GM04504 (cell line): Measurements from ENCODE around the gene CLASP1.
"Not testable (repeated sequence)": the region's sequence is repeated elsewhere in the genome, so short reads cannot be mapped to it uniquely, and the experiment has no call there.

Experiments
- DNase-seq: peaks from one replicate; pipeline ENCODE4 v3.0.0-alpha.2; 2012; ENCODE audit warnings: low read depth

CLASP1 gene

DNA sequence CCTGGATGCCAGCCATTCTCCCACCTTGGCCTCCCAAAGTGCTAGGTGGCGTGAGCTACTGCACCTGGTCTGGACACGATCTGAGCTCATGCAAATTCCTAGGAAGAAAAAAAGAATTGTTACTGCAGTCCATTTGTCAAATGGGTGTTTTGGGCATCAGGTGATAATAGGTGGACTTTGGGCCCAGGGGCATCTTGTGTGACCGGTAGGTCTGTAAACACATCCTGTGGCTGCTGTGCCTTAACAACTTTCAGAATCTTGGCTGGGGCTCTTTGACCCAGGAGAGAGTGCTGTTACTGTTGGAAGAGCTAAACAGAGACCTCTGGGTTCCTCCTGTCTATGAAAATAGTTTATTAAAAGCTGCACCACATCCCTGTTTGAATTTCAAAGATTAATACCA lies 329.3 kb downstream of the CLASP1 start:
- no peak for DNase-seq

DNA sequence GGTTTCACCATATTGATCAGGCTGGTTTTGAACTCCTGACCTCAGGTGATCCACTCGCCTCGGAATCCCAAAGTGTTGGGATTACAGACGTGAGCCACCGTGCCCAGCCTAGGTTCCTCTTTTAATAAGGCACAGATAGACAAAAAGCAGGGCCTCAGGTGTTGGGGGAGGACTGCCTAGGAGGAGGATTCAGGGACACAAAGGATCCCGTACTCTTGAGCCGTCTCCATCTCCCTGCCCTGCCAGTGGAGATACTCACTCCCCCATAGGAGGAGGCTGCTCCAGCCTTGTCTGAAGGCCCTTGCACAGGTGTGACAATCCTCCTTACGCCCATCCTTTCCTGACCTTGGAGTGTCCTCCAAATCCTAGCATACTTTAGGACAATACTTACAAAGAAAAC lies 332.3 kb downstream of the CLASP1 start:
- DNase-seq: no peak

DNA sequence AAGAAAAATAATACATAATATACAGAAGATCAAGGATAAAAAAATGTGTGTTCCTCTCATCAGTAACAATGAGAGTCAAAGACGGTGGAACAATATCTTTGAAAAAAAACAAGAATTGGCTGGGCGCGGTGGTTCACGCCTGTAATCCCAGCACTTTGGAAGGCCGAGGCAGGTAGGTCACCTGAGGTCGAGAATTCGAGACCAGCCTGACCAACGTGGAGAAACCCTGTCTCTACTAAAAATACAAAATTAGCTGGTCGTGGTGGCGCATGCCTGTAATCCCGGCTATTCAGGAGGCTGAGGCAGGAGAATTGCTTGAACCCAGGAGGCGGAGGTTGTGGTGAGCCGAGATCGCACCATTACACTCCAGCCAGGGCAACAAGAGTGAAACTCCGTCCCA lies 335.6 kb downstream of the CLASP1 start:
- DNase-seq: not testable (repeated sequence)

DNA sequence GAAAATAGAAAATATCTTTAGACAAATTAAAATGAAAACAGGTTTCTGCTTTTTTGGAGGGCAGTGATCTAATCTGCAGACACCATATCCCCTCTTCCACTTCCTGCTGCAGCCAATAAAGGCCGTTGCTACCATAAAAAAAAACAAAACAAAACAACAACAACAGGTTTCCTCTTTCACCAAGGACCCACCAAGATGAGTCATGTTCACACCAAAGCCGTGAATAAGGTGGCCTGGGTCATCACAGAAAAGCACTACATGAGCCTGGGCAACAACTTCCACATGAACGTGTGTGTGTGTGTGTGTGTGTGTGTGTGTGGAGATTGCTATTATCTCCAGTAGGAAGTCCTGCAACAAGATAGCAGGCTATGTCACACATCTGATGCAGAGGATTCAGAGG lies 339.5 kb downstream of the CLASP1 start:
- DNase-seq: no peak

DNA sequence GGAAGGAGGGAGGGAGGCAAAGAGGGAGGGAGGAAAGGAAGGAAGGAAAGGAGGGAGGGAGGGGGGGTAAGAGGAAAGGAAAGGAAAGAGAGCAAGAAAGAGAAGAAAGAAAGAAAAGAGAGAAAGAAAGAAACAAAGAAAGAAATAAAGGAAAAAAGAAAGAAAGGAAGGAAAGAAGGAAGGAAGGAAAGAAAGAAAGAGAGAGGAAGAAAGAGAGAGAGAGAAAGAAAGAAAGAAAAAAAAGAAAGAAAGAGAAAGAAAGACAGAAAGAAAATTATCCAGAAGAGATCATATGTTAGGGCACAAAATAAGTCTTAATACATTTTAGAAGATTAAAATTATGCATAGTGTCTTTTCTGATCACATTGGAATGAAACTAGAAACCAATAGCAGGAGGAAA lies 339.9 kb downstream of the CLASP1 start:
- no peak for DNase-seq

DNA sequence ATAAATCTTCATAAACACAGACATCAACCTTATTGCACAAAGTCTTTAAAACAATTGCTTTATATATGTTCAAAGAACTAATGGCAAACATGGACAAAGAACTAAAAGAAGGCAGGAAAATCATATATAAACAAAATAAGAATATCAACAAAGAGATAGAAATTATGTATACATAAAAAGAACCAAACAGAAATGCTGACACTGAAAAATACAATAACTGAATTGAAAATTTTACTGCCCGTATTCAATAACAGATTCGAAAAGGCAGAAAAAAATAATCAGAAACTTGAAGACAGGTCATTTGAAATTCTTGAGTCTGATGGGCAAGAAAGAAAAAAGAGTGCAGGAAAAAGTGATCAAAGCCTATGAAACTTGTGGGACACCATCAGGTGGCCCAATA lies 342.2 kb downstream of the CLASP1 start:
- no peak for DNase-seq

DNA sequence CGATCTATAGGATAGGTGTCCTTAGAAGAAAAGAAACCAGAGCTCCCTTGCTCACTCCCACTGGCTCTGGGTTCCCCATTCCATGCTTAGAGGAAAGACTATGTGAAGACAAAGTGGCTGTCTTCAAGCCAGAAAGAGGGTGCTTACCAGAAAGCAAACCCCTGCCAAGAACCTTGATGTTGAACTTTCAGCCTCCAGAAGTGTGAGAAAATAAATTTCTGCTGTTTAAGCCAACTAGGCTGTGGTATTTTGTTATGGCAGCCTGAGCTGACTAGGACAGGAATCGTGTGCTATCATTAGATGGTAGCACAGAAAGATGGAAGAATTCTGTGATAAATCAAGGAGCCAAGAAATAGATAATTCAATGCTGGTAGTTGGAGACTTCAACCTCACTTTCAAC lies 344.3 kb downstream of the CLASP1 start:
- no peak for DNase-seq

DNA sequence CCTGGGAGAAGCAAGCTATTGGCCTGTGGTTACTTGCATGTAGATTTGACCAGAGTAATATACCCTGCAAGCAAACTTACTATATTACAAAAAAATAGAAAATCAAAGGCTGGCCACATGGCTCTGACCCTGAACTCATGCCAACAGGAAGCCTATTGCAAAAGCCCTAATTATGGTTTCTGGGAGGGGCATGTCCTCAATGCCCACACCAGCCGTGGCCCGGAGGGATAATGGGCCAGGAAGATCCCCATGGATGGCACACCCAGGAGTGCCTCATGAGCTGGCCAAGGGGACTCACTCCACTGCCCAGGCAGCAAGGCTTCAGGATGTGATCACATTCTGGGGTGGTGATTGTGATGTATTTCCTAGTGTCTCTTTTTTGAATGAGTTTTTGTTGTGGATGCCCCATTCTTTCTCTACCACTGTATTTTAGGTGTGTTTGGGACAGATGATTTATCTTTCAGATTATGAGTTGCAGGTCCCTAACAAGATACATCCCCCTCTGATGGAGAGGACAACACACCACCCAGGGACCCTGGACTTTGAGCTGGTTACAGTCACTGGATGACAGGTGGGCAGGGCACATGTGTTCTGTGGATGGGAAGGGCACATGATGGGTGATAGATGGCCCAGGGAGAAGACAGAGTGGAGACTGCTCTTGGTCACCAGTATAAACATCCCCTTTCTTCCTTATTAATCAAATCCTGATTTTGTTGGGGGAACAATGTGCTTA lies 345.6 kb downstream of the CLASP1 start:
- no peak for DNase-seq

DNA sequence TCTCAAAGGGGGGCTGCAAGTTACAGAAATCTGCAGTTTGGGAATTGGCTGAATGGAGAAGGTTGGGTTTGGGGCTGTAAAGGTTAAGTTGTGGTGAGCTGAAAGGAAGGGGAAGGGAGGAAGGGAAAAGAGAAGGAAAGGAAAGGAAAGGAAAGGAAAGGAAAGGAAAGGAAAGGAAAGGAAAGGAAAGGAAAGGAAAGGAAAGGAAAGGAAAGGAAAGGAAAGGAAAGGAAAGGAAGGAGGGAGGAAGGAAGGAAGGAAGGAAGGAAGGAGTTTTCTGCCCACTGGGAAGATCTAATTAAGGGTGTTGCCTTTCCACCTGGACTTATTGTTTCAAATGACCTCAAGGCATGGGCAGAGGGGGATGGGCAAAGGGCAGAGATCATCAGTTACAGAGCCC lies 348.1 kb downstream of the CLASP1 start:
- DNase-seq: not testable (repeated sequence)

DNA sequence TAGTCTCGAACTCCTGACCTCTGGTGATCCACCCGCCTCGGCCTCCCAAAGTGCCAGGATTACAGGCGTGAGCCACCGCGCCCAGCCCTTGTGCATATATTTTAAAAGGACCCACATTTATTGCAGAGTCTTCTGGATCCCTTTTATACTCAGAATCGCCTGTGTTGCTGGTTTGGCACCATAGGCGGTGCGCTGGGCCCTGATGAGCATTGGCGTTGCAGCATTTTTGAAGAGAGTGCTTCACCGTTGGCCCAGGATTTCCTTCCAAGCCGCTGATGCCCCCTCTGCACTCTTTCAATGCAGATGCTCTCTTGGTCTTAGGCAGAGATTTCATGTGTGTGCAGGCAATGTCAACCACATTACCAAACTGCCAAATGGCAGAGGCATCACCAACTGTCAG lies 350.8 kb downstream of the CLASP1 start:
- DNase-seq: no peak

DNA sequence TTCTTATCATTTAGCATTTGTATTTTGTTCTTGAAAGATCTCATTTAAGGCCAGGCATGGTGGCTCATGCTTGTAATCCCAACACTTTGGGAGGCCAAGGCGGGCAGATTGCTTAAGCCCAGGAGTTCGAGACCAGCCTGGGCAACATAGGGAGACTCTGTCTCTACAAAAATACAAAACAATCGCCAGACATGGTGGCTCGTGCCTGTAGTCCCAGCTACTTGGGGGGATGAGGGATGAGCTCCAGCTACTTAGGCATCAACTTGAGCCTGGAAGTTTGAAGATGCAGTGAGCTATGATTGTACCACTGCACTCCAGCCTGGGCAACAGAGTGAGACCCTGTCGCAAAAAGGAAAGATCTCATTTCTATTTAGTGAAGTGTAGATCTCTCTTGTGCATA lies 351.4 kb downstream of the CLASP1 start:
- not testable (repeated sequence) for DNase-seq

DNA sequence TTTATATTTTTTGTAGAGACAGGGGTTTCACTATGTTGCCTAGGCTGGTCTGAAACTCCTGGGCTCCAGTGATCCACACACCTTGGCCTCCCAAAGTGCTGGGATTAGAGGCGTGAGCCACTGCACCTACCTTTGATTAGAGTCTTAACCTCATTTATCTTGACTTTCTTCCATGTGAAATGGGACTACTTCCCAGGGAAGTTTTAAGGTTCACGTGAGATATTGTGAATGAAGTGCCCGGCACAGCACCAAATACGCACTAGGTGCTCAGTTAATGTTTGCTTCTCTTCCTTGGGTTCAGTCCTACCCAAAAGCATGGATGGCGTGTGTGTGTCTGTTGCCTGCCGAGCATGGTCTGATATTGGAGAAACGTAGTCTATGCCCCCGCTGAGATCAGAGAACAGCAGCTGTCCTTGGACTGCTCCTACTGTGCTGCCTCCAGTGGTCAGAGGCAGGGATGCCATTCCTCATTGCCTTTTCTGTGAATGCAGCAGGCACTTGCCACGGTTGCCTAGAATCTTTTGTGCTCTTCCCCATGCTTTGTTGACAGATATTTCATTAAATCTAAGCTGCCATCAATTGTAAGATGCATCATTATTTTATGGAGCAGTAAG lies 351.9 kb downstream of the CLASP1 start:
- no peak for DNase-seq

DNA sequence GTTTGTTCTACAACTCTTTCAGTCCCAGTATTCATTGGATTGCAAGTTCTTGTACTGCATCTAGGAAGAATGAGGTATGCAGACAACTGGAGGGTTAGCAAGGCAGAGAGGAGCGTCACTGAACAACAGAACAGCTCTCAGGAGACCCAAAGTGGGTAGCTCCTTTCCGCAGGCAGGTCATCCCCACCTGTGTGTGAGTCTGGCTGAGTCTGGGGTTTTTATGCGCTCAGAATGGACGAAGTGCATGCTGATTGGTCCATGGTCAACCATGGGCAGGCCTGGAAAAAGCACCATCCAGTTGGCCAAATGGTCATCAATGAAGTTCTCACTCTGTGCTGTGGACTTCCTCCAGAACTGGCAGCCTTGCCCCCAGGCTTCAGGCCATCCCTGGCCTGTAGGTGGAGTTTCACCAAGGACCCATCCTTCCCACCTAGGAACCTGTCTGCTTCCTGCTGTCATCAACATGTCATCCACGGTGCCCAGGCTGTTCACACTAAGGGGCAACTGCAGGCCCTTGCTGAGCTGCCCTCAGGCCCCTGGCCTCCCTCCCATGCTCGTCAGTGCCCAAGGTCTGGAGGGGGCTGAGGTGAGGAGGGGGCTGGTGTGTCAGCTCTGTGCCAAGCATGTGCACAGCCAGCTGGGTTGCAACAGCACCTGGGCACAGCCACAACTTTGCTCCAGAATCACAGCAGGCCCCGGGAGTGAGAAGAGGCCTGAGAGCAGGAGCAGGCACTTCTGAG lies 353.2 kb downstream of the CLASP1 start:
- no peak for DNase-seq

DNA sequence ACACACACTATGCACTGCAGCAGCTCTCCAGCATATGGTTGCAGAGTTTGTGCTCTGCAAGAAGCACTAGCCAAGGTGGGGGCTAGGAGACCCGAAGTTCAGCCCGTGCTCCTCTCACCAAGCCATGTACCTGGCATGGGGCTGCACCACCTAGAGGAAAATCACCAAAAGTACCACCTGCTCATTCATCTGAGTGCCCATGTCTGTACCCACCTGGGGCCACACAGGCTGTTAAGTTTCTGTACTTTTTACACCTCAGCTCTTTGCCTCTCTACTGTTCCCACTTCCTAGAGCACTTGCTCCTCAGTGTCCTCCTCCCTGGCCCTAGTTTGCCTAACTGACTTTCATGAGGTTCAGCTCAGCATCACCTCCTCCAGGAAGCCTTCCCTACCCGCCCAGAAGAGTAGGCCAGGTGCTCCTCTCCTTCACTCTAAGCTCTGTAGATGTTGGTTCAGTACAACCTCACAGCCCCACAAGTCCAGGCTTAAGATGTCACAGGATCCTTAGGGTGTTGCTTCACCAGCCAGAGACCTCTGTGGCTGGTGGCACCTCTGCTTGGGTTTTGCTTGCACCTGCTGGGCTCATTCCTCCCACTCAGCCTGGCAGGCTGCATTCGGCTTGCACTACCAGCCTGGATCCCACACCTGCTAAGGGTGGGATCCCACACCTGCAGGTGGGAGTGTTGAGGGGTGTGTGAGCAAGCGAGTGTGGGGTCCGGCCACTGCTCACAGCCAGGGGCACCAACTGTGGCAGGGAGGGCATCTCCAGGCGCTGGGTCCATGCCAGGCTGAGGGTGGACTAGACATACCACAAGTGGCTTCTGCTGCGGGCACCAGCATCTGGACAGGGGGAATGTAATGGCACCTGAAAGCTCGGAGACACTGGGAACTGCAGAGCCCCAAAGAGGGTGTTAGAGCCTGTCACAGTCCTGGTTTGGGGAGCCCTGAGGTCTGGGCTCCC lies 354.1 kb downstream of the CLASP1 start:
- no peak for DNase-seq

DNA sequence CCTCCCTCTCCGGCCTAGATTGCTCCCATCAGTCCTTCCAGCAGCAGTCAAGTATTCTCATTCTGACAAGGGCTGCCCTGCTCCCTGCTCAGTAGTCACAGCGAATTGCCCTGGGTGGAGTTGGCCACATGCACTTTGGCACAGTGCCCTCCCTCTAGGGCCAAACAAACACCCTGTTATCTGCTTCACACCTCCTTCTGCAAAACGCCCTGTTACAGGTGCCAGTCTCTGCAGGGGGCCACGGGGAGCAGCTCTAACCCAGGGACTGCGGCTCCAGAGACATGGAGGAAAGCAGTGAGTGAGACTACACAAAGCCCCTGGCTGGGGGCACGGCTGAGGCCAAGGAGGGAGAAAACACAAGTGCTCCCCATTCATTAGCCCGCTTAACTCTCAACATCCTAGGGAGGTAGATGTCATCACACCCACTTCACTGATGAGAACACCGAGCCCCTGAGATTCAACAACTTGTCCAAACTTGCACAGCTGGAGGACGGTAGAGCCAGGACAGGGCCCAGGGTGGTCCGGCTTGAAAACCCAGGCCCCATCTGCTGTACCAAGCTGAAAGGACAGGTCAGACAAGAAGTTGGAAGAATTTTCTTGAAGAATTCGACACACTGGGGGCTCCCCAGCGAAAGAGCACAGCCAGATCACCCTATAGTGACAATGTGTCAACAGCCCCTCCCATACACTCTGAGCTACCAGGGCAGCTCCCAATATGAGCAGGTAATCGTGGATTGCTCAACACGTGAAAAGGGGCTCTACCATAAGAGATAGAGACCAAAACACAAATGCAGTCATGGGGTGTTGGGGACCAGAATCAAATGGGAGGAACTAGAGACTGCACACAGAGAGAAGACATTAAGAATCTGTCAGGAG lies 355.6 kb downstream of the CLASP1 start:
- no peak for DNase-seq

DNA sequence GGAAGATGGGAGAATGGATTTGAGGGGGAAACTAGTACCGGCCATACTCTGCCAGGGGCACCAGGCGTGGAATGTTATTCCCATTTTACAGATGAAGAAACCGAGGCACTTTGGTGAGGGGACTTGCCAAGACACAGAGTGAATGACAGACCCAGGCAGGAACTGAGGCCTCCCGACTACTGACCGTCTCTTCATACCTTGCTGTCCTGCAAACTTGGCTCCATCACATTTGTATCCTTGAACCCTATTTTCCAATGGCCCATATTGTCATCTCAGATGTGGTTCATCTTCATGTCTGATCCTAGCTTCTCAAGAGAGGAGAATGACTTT lies 358.0 kb downstream of the CLASP1 start:
- no peak for DNase-seq

DNA sequence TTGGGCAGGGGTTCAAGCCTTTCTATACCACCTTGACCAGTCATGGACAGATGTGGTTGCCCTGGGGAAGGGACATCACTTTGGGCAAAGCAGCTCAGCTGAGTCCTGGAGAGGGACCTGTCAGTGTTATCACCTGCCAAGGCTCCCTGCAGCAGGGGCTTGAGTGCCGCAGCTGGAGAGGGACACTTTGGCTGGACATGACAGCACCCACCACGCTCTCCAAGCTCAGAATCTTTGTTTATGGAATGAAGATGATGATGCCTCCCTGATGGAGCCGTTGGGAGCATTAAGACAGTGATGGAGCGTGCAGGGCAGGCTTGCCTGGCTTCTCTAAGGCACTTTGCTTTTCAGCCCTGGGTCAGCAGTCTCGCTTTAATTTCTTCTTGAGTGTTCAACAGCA lies 360.0 kb downstream of the CLASP1 start:
- DNase-seq: no peak

DNA sequence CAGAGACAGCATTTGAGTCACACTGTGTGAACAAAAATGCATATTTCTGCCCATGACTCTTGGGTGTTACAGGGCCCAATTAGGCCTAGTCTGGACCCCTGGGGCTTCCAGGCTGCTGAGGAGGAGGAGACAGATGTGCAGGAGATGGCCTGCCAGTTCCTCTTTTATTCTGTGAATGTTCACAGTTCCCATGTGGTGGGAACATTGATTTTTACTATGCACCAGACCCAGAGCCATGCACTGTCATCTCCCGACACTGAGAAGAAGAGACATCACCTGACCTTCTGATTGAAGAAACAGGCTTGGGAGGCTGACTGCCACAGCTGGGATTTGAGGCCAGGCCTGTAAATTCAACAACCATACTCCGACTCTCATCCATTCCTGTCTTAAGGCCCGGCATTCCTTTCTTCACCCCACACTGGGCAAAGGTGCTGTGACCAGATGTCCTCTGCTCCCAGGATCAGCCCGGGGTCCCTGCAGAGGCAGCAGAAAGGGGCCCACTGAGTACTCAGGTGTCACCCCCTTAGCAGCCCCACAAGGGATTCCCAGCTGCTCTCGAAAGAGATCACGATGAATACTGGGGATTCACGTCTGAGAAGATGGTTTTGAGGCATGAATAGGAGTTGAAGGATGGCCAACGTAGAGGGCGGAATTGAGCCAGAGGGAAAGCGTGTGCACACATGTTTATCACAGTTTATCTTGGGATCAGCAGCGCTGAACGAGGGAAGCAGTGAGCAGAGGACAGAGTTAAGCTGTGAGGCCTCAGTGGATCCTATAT lies 360.6 kb downstream of the CLASP1 start:
- DNase-seq: no peak

DNA sequence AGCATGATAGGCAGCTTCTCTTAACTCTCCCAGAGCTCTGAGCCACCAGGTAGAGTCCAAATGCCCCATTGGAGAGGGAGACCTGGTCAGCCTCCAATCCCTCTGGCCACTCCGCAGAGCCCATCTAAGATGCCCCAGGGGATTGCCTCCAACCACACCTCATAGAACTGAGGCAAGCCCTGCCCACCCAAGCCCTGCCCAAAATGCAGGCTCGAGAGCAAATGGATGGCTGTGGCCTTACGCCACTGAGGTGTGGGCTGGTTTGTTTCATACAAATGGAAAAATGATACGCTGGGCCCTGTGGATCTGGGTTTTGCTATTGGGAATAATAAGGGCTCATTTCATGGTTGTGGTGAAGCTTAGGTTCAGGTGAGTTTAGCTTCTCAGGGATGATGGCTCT lies 361.3 kb downstream of the CLASP1 start:
- no peak for DNase-seq
